AG04449 (cell line): ENCODE data around the gene SGIP1.

Experiments
- CTCF ChIA-PET: fragments of 350-600 bp; formaldehyde crosslinking; extraction: SDS; loops from one replicate; lab custom pipeline; 2021; ENCODE audit warnings: antibody characterized with exemption; lab: Yijun Ruan, JAX
- POLR2A ChIA-PET: fragments of 400-600, 350-600 bp; formaldehyde crosslinking; extraction: SDS; loops from one replicate; lab custom pipeline; 2020; ENCODE audit warnings: antibody characterized with exemption, inconsistent platforms; lab: Yijun Ruan, JAX
- DNase-seq: peaks from one replicate; pipeline ENCODE4 v3.0.0-alpha.2; 2010; ENCODE audit warnings: low read depth, low spot score
- H3K4me3 ChIP-seq: 2 replicates; pipeline ENCODE4 v1.5.1; 2011; ENCODE audit warnings: low read depth, mild to moderate bottlenecking, control low read depth, low read length
- CTCF ChIP-seq: IDR thresholded peaks from one replicate; pipeline ENCODE4 v1.5.1; 2011; ENCODE audit warnings: mild to moderate bottlenecking, moderate library complexity, low read length, control low read depth, inconsistent platforms; ENCODE audit not compliant: insufficient read depth; ENCODE audit errors: missing control alignments

SGIP1 gene

GRCh38 chr1:66550243-66550642, 16.3 kb downstream of the SGIP1 start:
- POLR2A ChIA-PET, result no interaction called here
- DNase-seq, result no peak
- no peak for TF ChIP-seq CTCF
- CTCF ChIA-PET, result interaction anchor here (1.5 kb wide), 1 partner anchor 9 kb away, joined by 3 read pairs; no protein-coding TSS in a partner anchor
- no peak overlapping the region for H3K4me3 ChIP-seq

GRCh38 chr1:66552287-66552686, 18.3 kb downstream of the SGIP1 start:
- H3K4me3 ChIP-seq, result no peak overlapping the region
- ChIA-PET CTCF (interaction anchor here (1.2 kb wide), 1 partner anchor 309 kb away, joined by 4 read pairs; no protein-coding TSS in a partner anchor), POLR2A (interaction anchor here (0.6 kb wide), 1 partner anchor 44 kb away, joined by 5 read pairs; no protein-coding TSS in a partner anchor)
- DNase-seq, result no peak
- no peak for TF ChIP-seq CTCF

GRCh38 chr1:66552829-66553228, 18.9 kb downstream of the SGIP1 start:
- ChIA-PET POLR2A (interaction anchor here (0.6 to 1.2 kb wide), 2 partner anchors 10 to 43 kb away, joined by 4 to 5 read pairs; no protein-coding TSS in a partner anchor), CTCF (interaction anchor here (1.0 to 1.3 kb wide), 4 partner anchors 8 to 310 kb away, joined by 3 to 5 read pairs (median 4); no protein-coding TSS in a partner anchor)
- H3K4me3 ChIP-seq, result no peak overlapping the region
- no peak for TF ChIP-seq CTCF
- no peak for DNase-seq

GRCh38 chr1:66553846-66554245, 19.9 kb downstream of the SGIP1 start:
- ChIA-PET POLR2A (interaction anchor here (0.6 to 1.2 kb wide), 6 partner anchors 9 to 1620 kb away, joined by 3 to 5 read pairs (median 4); partner anchors contain the start of gene SGIP1), CTCF (interaction anchor here (1.0 to 1.3 kb wide), 3 partner anchors 9 to 172 kb away, joined by 3 to 5 read pairs (median 4); no protein-coding TSS in a partner anchor)
- no peak overlapping the region for H3K4me3 ChIP-seq
- no peak for TF ChIP-seq CTCF
- peak; percentile 59 for DNase-seq

- CTCF ChIA-PET, result interaction anchor here (1.0 to 2.0 kb wide), 10 partner anchors 11 to 313 kb away, joined by 3 to 9 read pairs (median 3); no protein-coding TSS in a partner anchor
- DNase-seq, result no peak
Measured at GRCh38 chr1:66556161-66556611, 22.2 kb downstream of the SGIP1 start.

More at GRCh38 chr1:66556161-66556611, 22.2 kb downstream of the SGIP1 start:
- no peak overlapping the region for H3K4me3 ChIP-seq
- POLR2A ChIA-PET, result interaction anchor here (1.3 kb wide), 1 partner anchor 11 kb away, joined by 3 read pairs; no protein-coding TSS in a partner anchor
- no peak for TF ChIP-seq CTCF
